HepG2 (cell line): ENCODE measurements around the gene DDIT4. TPM values are rescaled to one million over a fixed set of nuclear protein-coding genes. Genes with fewer than 3 reads are reported as not detected.

Experiments used
- CENPT ChIP-seq: sonication (generic); formaldehyde crosslinking; IDR thresholded peaks from 2 replicates; pipeline ENCODE4 v1.8.0; 2022; ENCODE audit warnings: low read depth, mild to moderate bottlenecking, moderate library complexity, missing genetic modification reagents
- CHD4 ChIP-seq: fragments of 200-600 bp; sonication (generic); IDR thresholded peaks from 2 replicates; pipeline ENCODE4 v1.7.0; 2017; ENCODE audit warnings: mild to moderate bottlenecking, low read length, borderline replicate concordance
- DNMT3B ChIP-seq: conservative IDR thresholded peaks from 2 replicates; pipeline ENCODE4 v1.6.1; 2016; ENCODE audit warnings: missing biosample characterization, control low read depth
- HES4 ChIP-seq: sonication (generic); formaldehyde crosslinking; IDR thresholded peaks from 2 replicates; pipeline ENCODE4 v1.9.0; 2021; ENCODE audit warnings: mild to moderate bottlenecking, missing genetic modification reagents, borderline replicate concordance
- ISL2 ChIP-seq: sonication (generic); formaldehyde crosslinking; IDR thresholded peaks from 2 replicates; pipeline ENCODE4 v1.5.0; 2020; ENCODE audit warnings: missing genetic modification reagents
- KLF12 ChIP-seq: sonication (generic); formaldehyde crosslinking; IDR thresholded peaks from 2 replicates; pipeline ENCODE4 v1.4.0; 2020; ENCODE audit warnings: missing genetic modification reagents, borderline replicate concordance
- NFKBIZ ChIP-seq: IDR thresholded peaks from 2 replicates; pipeline ENCODE4 v1.6.1; 2018; ENCODE audit warnings: missing genetic modification reagents, missing compliant biosample characterization
- PLRG1 ChIP-seq: fragments of 450-650 bp; conservative IDR thresholded peaks from 2 replicates; pipeline ENCODE4 v1.6.1; 2016
- RAD51 ChIP-seq: fragments of 450-650 bp; IDR thresholded peaks from 2 replicates; pipeline ENCODE4 v1.6.1; 2016; ENCODE audit warnings: borderline replicate concordance
- RELA ChIP-seq: sonication (generic); formaldehyde crosslinking; IDR thresholded peaks from 2 replicates; pipeline ENCODE4 v1.4.0; 2020; ENCODE audit warnings: missing genetic modification reagents
- SYNCRIP ChIP-seq: fragments of 200-400 bp; formaldehyde crosslinking; IDR thresholded peaks from 2 replicates; pipeline ENCODE4 v1.6.1; 2018; ENCODE audit warnings: mild to moderate bottlenecking, low read depth, low read length; ENCODE audit not compliant: insufficient read depth
- TEAD2 ChIP-seq: sonication (generic); formaldehyde crosslinking; IDR thresholded peaks from 2 replicates; pipeline ENCODE4 v1.9.0; 2021; ENCODE audit warnings: missing genetic modification reagents
- TOE1 ChIP-seq: sonication (generic); formaldehyde crosslinking; IDR thresholded peaks from 2 replicates; pipeline ENCODE4 v1.4.0; 2020; ENCODE audit warnings: mild to moderate bottlenecking, missing genetic modification reagents
- ZC3H13 ChIP-seq: sonication (generic); formaldehyde crosslinking; IDR thresholded peaks from 2 replicates; pipeline ENCODE4 v1.8.1; 2023; ENCODE audit warnings: mild to moderate bottlenecking, missing genetic modification reagents, moderate library complexity
- ZFP36 ChIP-seq: fragments of 150-350 bp; IDR thresholded peaks from 2 replicates; pipeline ENCODE4 v1.6.1; 2018; ENCODE audit warnings: borderline replicate concordance, low read length, low read depth; ENCODE audit not compliant: partially characterized antibody
- ZNF121 ChIP-seq: sonication (generic); formaldehyde crosslinking; IDR thresholded peaks from 2 replicates; pipeline ENCODE4 v1.5.0; 2020; ENCODE audit warnings: mild to moderate bottlenecking, missing genetic modification reagents
- ZNF143 ChIP-seq: sonication (generic); formaldehyde crosslinking; IDR thresholded peaks from 2 replicates; pipeline ENCODE4 v1.4.0; 2020; ENCODE audit warnings: missing genetic modification reagents
- ZNF264 ChIP-seq: sonication (generic); formaldehyde crosslinking; IDR thresholded peaks from 2 replicates; pipeline ENCODE4 v1.4.0; 2020; ENCODE audit warnings: missing genetic modification reagents
- ZNF326 ChIP-seq: sonication (generic); formaldehyde crosslinking; IDR thresholded peaks from 2 replicates; pipeline ENCODE4 v1.4.0; 2020; ENCODE audit warnings: missing genetic modification reagents, borderline replicate concordance
- ZNF331 ChIP-seq: sonication (generic); formaldehyde crosslinking; IDR thresholded peaks from 2 replicates; pipeline ENCODE4 v1.4.0; 2020; ENCODE audit warnings: missing genetic modification reagents
- ZNF432 ChIP-seq: sonication (generic); formaldehyde crosslinking; IDR thresholded peaks from 2 replicates; pipeline ENCODE4 v1.5.0; 2020; ENCODE audit warnings: missing genetic modification reagents, mild to moderate bottlenecking, borderline replicate concordance
- ZNF652 ChIP-seq: IDR thresholded peaks from 2 replicates; pipeline ENCODE4 v1.6.1; 2016; ENCODE audit warnings: low read depth, borderline replicate concordance
- ZNF678 ChIP-seq: sonication (generic); formaldehyde crosslinking; IDR thresholded peaks from 2 replicates; pipeline ENCODE4 v1.4.0; 2020; ENCODE audit warnings: mild to moderate bottlenecking, missing genetic modification reagents
- polyA plus RNA-seq, 8 experiments: library from polyadenylated mRNA; depleted of rRNA in 3 of 8; stranded (reverse) in 7 of 8; unstranded in 1 of 8; fragments of >200 nt; fragmentation: Illumina TruSeq in 4 of 8; extraction: Trizol in 4 of 8; gene quantifications; 2 replicates each; pipeline versions ENCODE4 v1.2.1 to v1.2.3, GENCODE V29; 2011 to 2016; ENCODE audit warnings: low read depth in 4 of 8, missing spikeins in 1 of 8, mixed read lengths in 1 of 8; ENCODE audit not compliant: insufficient read depth in 1 of 8
- total RNA-seq, 5 experiments: library from RNA; depleted of rRNA; stranded (reverse); fragments of >200 nt; fragmentation: Illumina TruSeq; extraction: Trizol; gene quantifications; 2 replicates each; pipeline ENCODE4 v1.2.3, GENCODE V29; 2016; ENCODE audit warnings: low read depth in 1 of 5
- TF ChIP-seq, protein P1 (sequence below): sonication (generic); formaldehyde crosslinking; IDR thresholded peaks from 2 replicates; pipeline ENCODE4 v1.4.0; 2020; ENCODE audit warnings: missing genetic modification reagents
- TF ChIP-seq, protein P2 (sequence below): sonication (generic); formaldehyde crosslinking; IDR thresholded peaks from 2 replicates; pipeline ENCODE4 v1.5.0; 2020; ENCODE audit warnings: missing genetic modification reagents
- TF ChIP-seq, protein P3 (sequence below): IDR thresholded peaks from 2 replicates; pipeline ENCODE4 v1.6.1; 2016; ENCODE audit warnings: control low read depth
- TF ChIP-seq, protein P4 (sequence below): sonication (generic); formaldehyde crosslinking; IDR thresholded peaks from 2 replicates; pipeline ENCODE4 v1.5.0; 2020; ENCODE audit warnings: missing genetic modification reagents

The DDIT4 gene
- total and polyA plus RNA-seq, 2 of the 13 experiments (the other 11 are each of a cell fraction or from before 2014, with no cell fraction given): 35.6 to 40.7 TPM

DNA sequence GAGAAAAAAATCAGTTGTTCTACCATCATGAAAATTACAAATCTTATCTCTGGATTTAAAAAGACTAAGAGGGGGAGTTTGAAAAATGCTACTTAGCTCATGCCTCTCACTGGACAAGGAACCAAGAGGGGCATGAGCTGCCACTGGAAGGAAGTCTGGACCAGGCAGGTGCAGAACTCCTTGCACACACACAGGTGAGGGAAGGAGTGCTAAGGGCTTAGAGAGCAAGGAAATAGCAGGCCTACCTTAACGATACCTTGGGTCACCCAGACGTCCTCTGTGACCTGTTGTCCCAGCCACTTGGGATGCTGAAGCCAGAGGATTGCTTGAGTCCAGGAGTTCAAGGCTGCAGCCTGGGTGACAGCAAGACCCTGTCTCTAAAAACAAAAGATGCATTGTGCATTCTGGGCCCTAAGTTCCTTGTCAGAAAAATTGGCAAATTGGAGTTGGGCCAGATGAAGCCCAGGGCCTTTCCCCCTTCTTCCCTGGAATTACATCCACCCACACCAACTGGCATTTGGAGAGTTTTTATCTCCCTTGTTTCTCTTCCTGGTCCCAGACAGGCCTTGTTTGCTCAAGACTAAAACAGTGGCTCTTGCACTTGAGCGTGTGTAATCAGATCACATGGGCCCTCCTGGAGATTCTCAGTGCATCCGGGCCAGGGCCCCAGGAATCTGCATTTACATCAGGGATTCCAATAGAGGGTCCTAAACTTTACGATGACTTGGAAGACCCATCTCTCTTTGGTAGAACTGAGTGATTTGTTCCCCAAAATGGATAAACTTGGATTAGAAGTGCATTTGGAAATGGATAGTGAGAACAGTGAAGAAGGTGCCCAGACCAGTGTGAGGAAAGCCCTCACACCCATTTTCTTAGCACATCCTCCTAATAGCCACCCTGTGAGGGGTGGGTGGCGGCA, 3.0 kb downstream of the DDIT4 start (continued):
- TF ChIP-seq ZNF326 (CRISPR knock-in tag) (peak; percentile 86), ZNF121 (CRISPR knock-in tag) (no peak), NFKBIZ (CRISPR knock-in tag) (no peak), RELA (CRISPR knock-in tag) (no peak), ZC3H13 (peak; percentile 99), ZNF432 (no peak), SYNCRIP (no peak), HES4 (no peak), DNMT3B (no peak), TOE1 (CRISPR knock-in tag) (no peak; the same call in none of the 2 replicates), KLF12 (CRISPR knock-in tag) (no peak; the same call in 1 of the 2 replicates), ZNF264 (CRISPR knock-in tag) (peak; percentile 73; the same call in 1 of the 2 replicates), ZNF652 (CRISPR knock-in tag) (no peak), PLRG1 (no peak), ISL2 (peak; percentile 75; the same call in 1 of the 2 replicates), ZNF331 (CRISPR knock-in tag) (no peak), CENPT (CRISPR knock-in tag) (no peak), ZNF143 (no peak), CHD4 (peak; percentile 42; the same call in 1 of the 2 replicates), TEAD2 (no peak), RAD51 (no peak), ZNF678 (CRISPR knock-in tag) (no peak), ZFP36 (no peak)
- TF ChIP-seq, protein P1, sequence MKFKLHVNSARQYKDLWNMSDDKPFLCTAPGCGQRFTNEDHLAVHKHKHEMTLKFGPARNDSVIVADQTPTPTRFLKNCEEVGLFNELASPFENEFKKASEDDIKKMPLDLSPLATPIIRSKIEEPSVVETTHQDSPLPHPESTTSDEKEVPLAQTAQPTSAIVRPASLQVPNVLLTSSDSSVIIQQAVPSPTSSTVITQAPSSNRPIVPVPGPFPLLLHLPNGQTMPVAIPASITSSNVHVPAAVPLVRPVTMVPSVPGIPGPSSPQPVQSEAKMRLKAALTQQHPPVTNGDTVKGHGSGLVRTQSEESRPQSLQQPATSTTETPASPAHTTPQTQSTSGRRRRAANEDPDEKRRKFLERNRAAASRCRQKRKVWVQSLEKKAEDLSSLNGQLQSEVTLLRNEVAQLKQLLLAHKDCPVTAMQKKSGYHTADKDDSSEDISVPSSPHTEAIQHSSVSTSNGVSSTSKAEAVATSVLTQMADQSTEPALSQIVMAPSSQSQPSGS (CRISPR knock-in tag): peak; percentile 46; the same call in 1 of the 2 replicates
- TF ChIP-seq, protein P2, sequence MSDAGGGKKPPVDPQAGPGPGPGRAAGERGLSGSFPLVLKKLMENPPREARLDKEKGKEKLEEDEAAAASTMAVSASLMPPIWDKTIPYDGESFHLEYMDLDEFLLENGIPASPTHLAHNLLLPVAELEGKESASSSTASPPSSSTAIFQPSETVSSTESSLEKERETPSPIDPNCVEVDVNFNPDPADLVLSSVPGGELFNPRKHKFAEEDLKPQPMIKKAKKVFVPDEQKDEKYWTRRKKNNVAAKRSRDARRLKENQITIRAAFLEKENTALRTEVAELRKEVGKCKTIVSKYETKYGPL (CRISPR knock-in tag): no peak
- TF ChIP-seq, protein P3, sequence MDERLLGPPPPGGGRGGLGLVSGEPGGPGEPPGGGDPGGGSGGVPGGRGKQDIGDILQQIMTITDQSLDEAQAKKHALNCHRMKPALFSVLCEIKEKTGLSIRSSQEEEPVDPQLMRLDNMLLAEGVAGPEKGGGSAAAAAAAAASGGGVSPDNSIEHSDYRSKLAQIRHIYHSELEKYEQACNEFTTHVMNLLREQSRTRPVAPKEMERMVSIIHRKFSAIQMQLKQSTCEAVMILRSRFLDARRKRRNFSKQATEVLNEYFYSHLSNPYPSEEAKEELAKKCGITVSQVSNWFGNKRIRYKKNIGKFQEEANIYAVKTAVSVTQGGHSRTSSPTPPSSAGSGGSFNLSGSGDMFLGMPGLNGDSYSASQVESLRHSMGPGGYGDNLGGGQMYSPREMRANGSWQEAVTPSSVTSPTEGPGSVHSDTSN (CRISPR knock-in tag): no peak
- TF ChIP-seq, protein P4, sequence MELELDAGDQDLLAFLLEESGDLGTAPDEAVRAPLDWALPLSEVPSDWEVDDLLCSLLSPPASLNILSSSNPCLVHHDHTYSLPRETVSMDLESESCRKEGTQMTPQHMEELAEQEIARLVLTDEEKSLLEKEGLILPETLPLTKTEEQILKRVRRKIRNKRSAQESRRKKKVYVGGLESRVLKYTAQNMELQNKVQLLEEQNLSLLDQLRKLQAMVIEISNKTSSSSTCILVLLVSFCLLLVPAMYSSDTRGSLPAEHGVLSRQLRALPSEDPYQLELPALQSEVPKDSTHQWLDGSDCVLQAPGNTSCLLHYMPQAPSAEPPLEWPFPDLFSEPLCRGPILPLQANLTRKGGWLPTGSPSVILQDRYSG (CRISPR knock-in tag): no peak
